CD14-positive monocyte (primary cell): ENCODE results near the gene CCR6. TPM values are rescaled to one million over a fixed set of nuclear protein-coding genes. Genes with fewer than 3 reads are reported as not detected.
"Not testable (repeated sequence)": the region's sequence is repeated elsewhere in the genome, so short reads cannot be mapped to it uniquely, and the experiment has no call there.

Experiments
- DNase-seq, 3 donors: peaks; one replicate each; pipeline ENCODE4 v3.0.0-alpha.2; 2011 to 2022
- H2AFZ ChIP-seq: 2 replicates; pipeline ENCODE4 v1.6.0; 2012; ENCODE audit warnings: mild to moderate bottlenecking, low read depth, low read length, inconsistent platforms; ENCODE audit not compliant: insufficient read depth, poor library complexity, severe bottlenecking
- H3K27ac ChIP-seq, 2 donors: 1 replicate in 1 of 2; 2 replicates in 1 of 2; pipeline ENCODE4 v1.5.1; 2012 to 2013; ENCODE audit warnings: low read length in 2 of 2, control low read depth in 1 of 2, inconsistent platforms in 1 of 2, low read depth in 1 of 2, mild to moderate bottlenecking in 1 of 2
- H3K27me3 ChIP-seq, 2 donors: one replicate each; pipeline versions ENCODE4 v1.6.0 to v1.6.1; 2011 to 2013; ENCODE audit warnings: low read length in 2 of 2; ENCODE audit not compliant: control insufficient read depth in 2 of 2, insufficient read depth in 2 of 2
- H3K36me3 ChIP-seq, 2 donors: replicated peaks in 1 of 2; 1 replicate in 1 of 2; 2 replicates in 1 of 2; pipeline versions ENCODE4 v1.5.1 to v1.6.1; 2012 to 2013; ENCODE audit warnings: low read length in 2 of 2, control low read depth in 1 of 2, inconsistent platforms in 1 of 2, mild to moderate bottlenecking in 1 of 2; ENCODE audit not compliant: insufficient read depth in 2 of 2, control insufficient read depth in 1 of 2
- H3K4me1 ChIP-seq, 2 donors: 1 replicate in 1 of 2; 2 replicates in 1 of 2; pipeline versions ENCODE4 v1.5.1 to v1.6.1; 2012 to 2013; ENCODE audit warnings: low read length in 2 of 2, control low read depth in 1 of 2, inconsistent platforms in 1 of 2, mild to moderate bottlenecking in 1 of 2, moderate library complexity in 1 of 2; ENCODE audit not compliant: insufficient read depth in 2 of 2, control insufficient read depth in 1 of 2
- H3K4me2 ChIP-seq: replicated peaks from 2 replicates; pipeline ENCODE3; 2012; ENCODE audit warnings: low read length, moderate library complexity, mild to moderate bottlenecking; ENCODE audit not compliant: poor library complexity, severe bottlenecking; ENCODE audit errors: extremely low read depth
- H3K4me3 ChIP-seq, 3 experiments: fragments of 200-600 bp in 1 of 3; sonication (generic) in 1 of 3; replicated peaks in 1 of 3; 1 replicate in 2 of 3; 2 replicates in 1 of 3; pipeline ENCODE4 v1.5.1; 2011 to 2013; ENCODE audit warnings: low read length in 3 of 3, mild to moderate bottlenecking in 3 of 3, control low read depth in 2 of 3, low read depth in 2 of 3, inconsistent platforms in 1 of 3, moderate library complexity in 1 of 3
- H3K79me2 ChIP-seq: 2 replicates; pipeline ENCODE4 v1.6.0; 2012; ENCODE audit warnings: mild to moderate bottlenecking, control low read depth, inconsistent platforms, low read length, moderate library complexity; ENCODE audit not compliant: insufficient read depth
- H3K9ac ChIP-seq: 2 replicates; pipeline ENCODE4 v1.6.0; 2017; ENCODE audit warnings: low read length, mild to moderate bottlenecking; ENCODE audit not compliant: insufficient read depth, poor library complexity, severe bottlenecking
- H3K9me3 ChIP-seq, 2 donors: replicated peaks in 1 of 2; 1 replicate in 1 of 2; 2 replicates in 1 of 2; pipeline versions ENCODE4 v1.5.1 to v1.6.1; 2012 to 2013; ENCODE audit warnings: low read length in 2 of 2, control low read depth in 1 of 2; ENCODE audit not compliant: control insufficient read depth in 1 of 2, insufficient read depth in 1 of 2
- H4K20me1 ChIP-seq: 2 replicates; pipeline ENCODE4 v1.6.0; 2012; ENCODE audit warnings: mild to moderate bottlenecking, low read length, control low read depth, moderate library complexity; ENCODE audit not compliant: insufficient read depth
- H3K27ac Mint-ChIP-seq, 7 donors: one replicate each; pipeline ENCODE4 v1.8.0; 2020; ENCODE audit warnings: mild to moderate bottlenecking in 7 of 7, mixed read lengths in 7 of 7, moderate library complexity in 6 of 7, inconsistent platforms in 2 of 7
- H3K27me3 Mint-ChIP-seq, 3 donors: one replicate each; pipeline ENCODE4 v1.8.0; 2021 to 2022; ENCODE audit warnings: low read depth in 3 of 3, mild to moderate bottlenecking in 3 of 3, mixed read lengths in 3 of 3, moderate library complexity in 3 of 3, inconsistent platforms in 1 of 3
- H3K36me3 Mint-ChIP-seq, 2 donors: one replicate each; pipeline ENCODE4 v1.8.0; 2020; ENCODE audit warnings: mixed read lengths in 2 of 2, inconsistent platforms in 1 of 2, mild to moderate bottlenecking in 1 of 2
- H3K4me1 Mint-ChIP-seq: one replicate; pipeline ENCODE4 v1.8.0; 2020; ENCODE audit warnings: mild to moderate bottlenecking, mixed read lengths
- H3K4me3 Mint-ChIP-seq, 2 donors: one replicate each; pipeline ENCODE4 v1.8.0; 2020; ENCODE audit warnings: mild to moderate bottlenecking in 2 of 2, mixed read lengths in 2 of 2, moderate library complexity in 1 of 2
- H3K9me3 Mint-ChIP-seq, 7 donors: one replicate each; pipeline ENCODE4 v1.8.0; 2020 to 2022; ENCODE audit warnings: mixed read lengths in 7 of 7, mild to moderate bottlenecking in 6 of 7, moderate library complexity in 6 of 7, inconsistent platforms in 2 of 7
- CTCF ChIP-seq: fragments of 200-600 bp; IDR thresholded peaks from one replicate; pipeline ENCODE4 v1.8.0; 2022; ENCODE audit warnings: antibody characterized with exemption, mild to moderate bottlenecking
- WGBS: methylation state at CpG from one replicate; pipeline ENCODE4 v1.1.5; 2013; ENCODE audit warnings: missing lambda C conversion rate; ENCODE audit not compliant: insufficient coverage; 5-methylcytosine and 5-hydroxymethylcytosine counted together
- intact Hi-C, 2 donors: fragments of 100-400 bp; cut with micrococcal nuclease; formaldehyde crosslinking; loops; one replicate each; pipeline versions ENCODE4 v1.15.0 to v1.15.1; 2023
- polyA plus RNA-seq, 3 donors: library from polyadenylated mRNA; depleted of rRNA in 1 of 3; unstranded in 2 of 3; stranded (reverse) in 1 of 3; fragments of 300-500 nt in 2 of 3; fragments of >200 nt in 1 of 3; fragmentation: Illumina TruSeq in 2 of 3; gene quantifications; 1 replicate in 2 of 3; 2 replicates in 1 of 3; pipeline ENCODE4 v1.2.3, GENCODE V29; 2012 to 2021

The CCR6 gene
- polyA plus RNA-seq, 3 donors = 0.07 to 0.43 TPM; not detected in 1

- H3K36me3 ChIP-seq, H3K79me2 ChIP-seq, H3K9ac ChIP-seq, H3K4me1 Mint-ChIP-seq, H4K20me1 ChIP-seq, H3K27me3 ChIP-seq, H3K27ac Mint-ChIP-seq, H3K27me3 Mint-ChIP-seq, H3K27ac ChIP-seq, H3K9me3 ChIP-seq, H3K4me3 Mint-ChIP-seq, H3K4me2 ChIP-seq, intact Hi-C loops, H3K4me1 ChIP-seq, H2AFZ ChIP-seq, H3K9me3 Mint-ChIP-seq, H3K4me3 ChIP-seq, H3K36me3 Mint-ChIP-seq, DNase-seq: not testable (repeated sequence)
- 69% methylated on average over 3 of the region's 8 CpGs for WGBS
Observed at GRCh38 chr6:167180086-167180485, 57.2 kb downstream of the CCR6 start.

- DNase-seq, H3K4me1 ChIP-seq, H3K27me3 Mint-ChIP-seq, H3K4me2 ChIP-seq, H3K27ac ChIP-seq, H3K9ac ChIP-seq, H3K4me1 Mint-ChIP-seq, H3K36me3 Mint-ChIP-seq, H3K36me3 ChIP-seq, H3K4me3 Mint-ChIP-seq, H3K27ac Mint-ChIP-seq, H4K20me1 ChIP-seq, H2AFZ ChIP-seq, intact Hi-C loops, H3K27me3 ChIP-seq, H3K9me3 Mint-ChIP-seq, H3K9me3 ChIP-seq, H3K4me3 ChIP-seq, H3K79me2 ChIP-seq: not testable (repeated sequence)
- WGBS = no CpG with 5 or more reads among the region's 6 CpGs
Observed at GRCh38 chr6:167181351-167181750, 58.5 kb downstream of the CCR6 start.

- H3K9me3 ChIP-seq, H3K4me1 ChIP-seq, DNase-seq, H3K27me3 Mint-ChIP-seq, H3K9ac ChIP-seq, H3K36me3 Mint-ChIP-seq, H3K4me1 Mint-ChIP-seq, H3K27ac ChIP-seq, H3K4me3 ChIP-seq, H2AFZ ChIP-seq, H3K4me2 ChIP-seq, H3K27me3 ChIP-seq, H3K79me2 ChIP-seq, H4K20me1 ChIP-seq, H3K9me3 Mint-ChIP-seq, H3K27ac Mint-ChIP-seq, intact Hi-C loops, H3K36me3 ChIP-seq: not testable (repeated sequence)
- H3K4me3 Mint-ChIP-seq = peak overlapping the region in 1 of 2 donors; percentile 46
- peak; percentile 26 for TF ChIP-seq CTCF
- WGBS = no CpG with 5 or more reads among the region's 8 CpGs
Observed at GRCh38 chr6:167182913-167183314, 60.0 kb downstream of the CCR6 start.

GRCh38 chr6:167185101-167185500 is 62.2 kb downstream of the CCR6 start:
- H3K4me3 Mint-ChIP-seq, H3K27ac ChIP-seq, H3K4me3 ChIP-seq, H3K9me3 Mint-ChIP-seq, H3K27ac Mint-ChIP-seq, H3K4me2 ChIP-seq, H3K27me3 ChIP-seq, H3K36me3 ChIP-seq, intact Hi-C loops, H4K20me1 ChIP-seq, H3K4me1 Mint-ChIP-seq, H3K4me1 ChIP-seq, H3K27me3 Mint-ChIP-seq, H3K36me3 Mint-ChIP-seq, H3K9me3 ChIP-seq, H3K79me2 ChIP-seq, H3K9ac ChIP-seq, DNase-seq, H2AFZ ChIP-seq: not testable (repeated sequence)
- WGBS = no CpG with 5 or more reads among the region's 3 CpGs
